ENCODE data around the gene ZNF331.

ZNF331 gene

GRCh38 chr19:53624771-53625545, 87.0 kb downstream of the ZNF331 start:
- Histone ChIP-seq H3K4me1 (ENCODE audit: low read length) (no peaks in the 10 kb centered on the region), H2AFZ (ENCODE audit: low read depth, low read length) (no peak overlapping the region), H3K9ac (ENCODE audit: low read length) (no peak overlapping the region), H3K79me2 (ENCODE audit: low read length) (no peaks in the 10 kb centered on the region), H4K20me1 (ENCODE audit: insufficient read depth, low read length) (no peaks in the 10 kb centered on the region), H3K9me3 (ENCODE audit: insufficient read depth, low read length) (peaks cover 12% of the 10 kb centered on the region; the same call in 1 of the 2 replicates), H3K4me3 (ENCODE audit: low read length) (no peak overlapping the region), H3K27ac (ENCODE audit: low read length) (no peak overlapping the region), H3K27me3 (ENCODE audit: low read depth, low read length) (no peaks in the 10 kb centered on the region), H3K36me3 (replicated peaks; ENCODE audit: low read depth, low read length) (no peaks in the 10 kb centered on the region), H3K4me2 (ENCODE audit: low read length) (no peak overlapping the region)
- no peak for TF ChIP-seq CTCF (IDR thresholded peaks at IDR 0.05; ENCODE audit: low read depth, low read length)
- no peak for TF ChIP-seq EZH2phosphoT487 (IDR thresholded peaks at IDR 0.05; ENCODE audit: low read depth)

- Histone ChIP-seq H3K27ac (ENCODE audit: low read length) (no peak overlapping the region), H3K9me3 (ENCODE audit: insufficient read depth, low read length) (peaks cover 12% of the 10 kb centered on the region; the same call in 1 of the 2 replicates), H3K9ac (ENCODE audit: low read length) (no peak overlapping the region), H3K4me3 (ENCODE audit: low read length) (no peak overlapping the region), H4K20me1 (ENCODE audit: insufficient read depth, low read length) (no peaks in the 10 kb centered on the region), H3K36me3 (replicated peaks; ENCODE audit: low read depth, low read length) (no peaks in the 10 kb centered on the region), H3K79me2 (ENCODE audit: low read length) (no peaks in the 10 kb centered on the region), H2AFZ (ENCODE audit: low read depth, low read length) (no peak overlapping the region), H3K27me3 (ENCODE audit: low read depth, low read length) (no peaks in the 10 kb centered on the region), H3K4me2 (ENCODE audit: low read length) (no peak overlapping the region), H3K4me1 (ENCODE audit: low read length) (no peaks in the 10 kb centered on the region)
- TF ChIP-seq CTCF (IDR thresholded peaks at IDR 0.05; ENCODE audit: low read depth, low read length) (no peak), EZH2phosphoT487 (IDR thresholded peaks at IDR 0.05; ENCODE audit: low read depth) (no peak)
Observed at GRCh38 chr19:53626486-53626885, 88.5 kb downstream of the ZNF331 start.

- H2AFZ ChIP-seq (ENCODE audit: low read depth, low read length), result no peak overlapping the region
- H3K4me2 ChIP-seq (ENCODE audit: low read length), result no peak overlapping the region
- H3K27me3 ChIP-seq (ENCODE audit: low read depth, low read length), result no peaks in the 10 kb centered on the region
- peaks cover 8% of the 10 kb centered on the region; the same call in 1 of the 2 replicates for H3K9me3 ChIP-seq (ENCODE audit: insufficient read depth, low read length)
- no peak for TF ChIP-seq EZH2phosphoT487 (IDR thresholded peaks at IDR 0.05; ENCODE audit: low read depth)
- no peak for TF ChIP-seq CTCF (IDR thresholded peaks at IDR 0.05; ENCODE audit: low read depth, low read length)
- H4K20me1 ChIP-seq (ENCODE audit: insufficient read depth, low read length), result no peaks in the 10 kb centered on the region
- H3K9ac ChIP-seq (ENCODE audit: low read length), result no peak overlapping the region
- no peak overlapping the region for H3K27ac ChIP-seq (ENCODE audit: low read length)
- no peaks in the 10 kb centered on the region for H3K36me3 ChIP-seq (replicated peaks; ENCODE audit: low read depth, low read length)
- no peaks in the 10 kb centered on the region for H3K4me1 ChIP-seq (ENCODE audit: low read length)
- H3K4me3 ChIP-seq (ENCODE audit: low read length), result no peak overlapping the region
- H3K79me2 ChIP-seq (ENCODE audit: low read length), result no peaks in the 10 kb centered on the region
Observed at GRCh38 chr19:53626976-53627375, 89.0 kb downstream of the ZNF331 start.
